ENCODE measurements around the gene ANGPTL2.

DNA sequence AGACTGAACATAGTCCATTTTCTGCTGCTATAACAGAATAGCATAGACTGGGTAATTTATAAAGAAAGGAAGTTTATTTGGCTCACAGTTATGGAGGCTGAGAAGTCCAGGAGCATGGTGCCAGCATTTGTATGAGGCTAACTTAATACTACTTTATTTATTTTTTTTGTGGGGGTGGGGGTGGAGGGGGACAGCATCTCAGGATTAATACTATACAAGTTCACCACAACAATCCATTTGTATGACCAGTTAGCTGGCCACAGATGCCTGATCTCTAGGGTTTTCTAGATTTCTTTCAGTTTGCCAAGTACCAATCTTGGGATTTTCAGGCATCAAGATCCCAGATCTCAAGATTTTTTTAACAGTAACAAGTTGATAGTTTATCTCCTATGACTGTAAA lies 20.3 kb downstream of the ANGPTL2 start:
- TF ChIP-seq CTCF (IDR thresholded peaks at IDR 0.05) (no peak), POLR2A (IDR thresholded peaks at IDR 0.05) (no peak)
